Osteoblast (primary cell): ENCODE results near the gene SIK1. TPM values are rescaled to one million over a fixed set of nuclear protein-coding genes. Genes with fewer than 3 reads are reported as not detected.
"Not testable (repeated sequence)": the region's sequence is repeated elsewhere in the genome, so short reads cannot be mapped to it uniquely, and the experiment has no call there.

Experiments used
- DNase-seq: peaks from one replicate; pipeline ENCODE4 v3.0.0; 2011; ENCODE audit warnings: low spot score, mixed read lengths; ENCODE audit not compliant: insufficient read length; ENCODE audit errors: missing footprints
- H2AFZ ChIP-seq: 2 replicates; pipeline ENCODE4 v1.6.0; 2011; ENCODE audit warnings: mild to moderate bottlenecking, low read length
- H3K27ac ChIP-seq: 2 replicates; pipeline ENCODE4 v1.5.1; 2011; ENCODE audit warnings: mild to moderate bottlenecking, low read depth, low read length, moderate library complexity
- H3K27me3 ChIP-seq: 2 replicates; pipeline ENCODE4 v1.6.0; 2012; ENCODE audit warnings: mild to moderate bottlenecking, control low read depth, inconsistent platforms, low read length, moderate library complexity; ENCODE audit not compliant: insufficient read depth
- H3K36me3 ChIP-seq: 2 replicates; pipeline ENCODE4 v1.5.1; 2011; ENCODE audit warnings: mild to moderate bottlenecking, low read length, control low read depth, moderate library complexity; ENCODE audit not compliant: insufficient read depth
- H3K4me1 ChIP-seq: 2 replicates; pipeline ENCODE4 v1.5.1; 2011; ENCODE audit warnings: mild to moderate bottlenecking, low read length, control low read depth, moderate library complexity; ENCODE audit not compliant: insufficient read depth
- H3K4me2 ChIP-seq: 2 replicates; pipeline ENCODE4 v1.6.0; 2011; ENCODE audit warnings: mild to moderate bottlenecking, low read length; ENCODE audit not compliant: insufficient read depth
- H3K4me3 ChIP-seq: fragments of 200-600 bp; sonication (generic); 3 replicates; pipeline ENCODE4 v1.5.1; 2012; ENCODE audit warnings: mild to moderate bottlenecking, low read length, inconsistent platforms; ENCODE audit not compliant: insufficient read depth
- H3K79me2 ChIP-seq: 2 replicates; pipeline ENCODE4 v1.6.0; 2012; ENCODE audit warnings: mild to moderate bottlenecking, low read length, control low read depth, inconsistent platforms; ENCODE audit not compliant: insufficient read depth
- H3K9me3 ChIP-seq: 2 replicates; pipeline ENCODE4 v1.5.1; 2011; ENCODE audit warnings: low read depth, low read length, control low read depth
- H4K20me1 ChIP-seq: 2 replicates; pipeline ENCODE4 v1.6.0; 2012; ENCODE audit warnings: mild to moderate bottlenecking, low read length, control low read depth; ENCODE audit not compliant: insufficient read depth
- total RNA-seq: library from RNA; depleted of rRNA; stranded (reverse); fragments of >200 nt; gene quantifications from 2 replicates; pipeline ENCODE4 v1.2.3, GENCODE V29; 2012

SIK1 gene
- total RNA-seq, 1 donor, result 3.3 TPM

DNA sequence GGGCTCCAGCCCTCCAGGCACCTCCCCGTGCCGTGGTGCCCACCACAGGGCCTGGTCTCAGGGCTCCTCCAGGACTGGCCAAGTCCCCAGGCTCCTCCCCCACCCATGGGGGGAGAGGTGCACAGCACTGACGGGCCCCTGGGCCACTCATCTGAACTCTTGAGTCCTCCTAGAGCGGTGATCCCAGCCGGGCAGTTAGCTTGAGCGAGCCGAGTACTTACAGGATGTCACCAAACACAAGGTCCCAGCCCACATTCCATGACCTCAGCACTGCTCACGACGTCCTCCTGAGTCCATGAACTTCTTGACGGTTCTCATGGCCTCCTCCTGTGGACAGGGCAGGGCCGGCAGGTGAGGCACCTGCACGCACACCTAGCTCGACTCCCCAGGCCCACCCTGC, 33.5 kb upstream of the SIK1 start:
- not testable (repeated sequence) for H3K4me1 ChIP-seq, H4K20me1 ChIP-seq, H3K27ac ChIP-seq, H3K79me2 ChIP-seq, H3K4me3 ChIP-seq, H2AFZ ChIP-seq, H3K27me3 ChIP-seq, H3K9me3 ChIP-seq, H3K36me3 ChIP-seq, DNase-seq, H3K4me2 ChIP-seq

DNA sequence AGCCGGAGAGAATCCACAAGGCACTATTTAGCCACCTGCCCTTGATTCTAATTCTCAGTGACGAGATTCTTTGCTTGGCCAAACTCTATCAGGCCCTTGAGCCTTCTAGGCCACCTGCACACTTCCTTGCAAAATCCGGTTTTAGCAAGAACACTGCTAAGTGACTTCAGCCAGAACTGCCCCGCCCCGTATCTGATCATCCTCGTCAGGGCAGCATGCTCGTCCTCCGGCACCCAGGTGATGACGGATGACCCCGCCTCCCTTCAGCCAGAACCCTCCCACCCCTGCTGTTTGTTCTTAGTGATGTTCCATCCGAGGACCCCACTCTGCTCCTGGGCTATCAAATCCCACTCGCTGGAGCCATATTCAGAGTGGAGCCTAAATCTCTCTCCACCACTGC, 32.1 kb upstream of the SIK1 start:
- H3K4me3 ChIP-seq, H3K9me3 ChIP-seq: not testable (repeated sequence)

DNA sequence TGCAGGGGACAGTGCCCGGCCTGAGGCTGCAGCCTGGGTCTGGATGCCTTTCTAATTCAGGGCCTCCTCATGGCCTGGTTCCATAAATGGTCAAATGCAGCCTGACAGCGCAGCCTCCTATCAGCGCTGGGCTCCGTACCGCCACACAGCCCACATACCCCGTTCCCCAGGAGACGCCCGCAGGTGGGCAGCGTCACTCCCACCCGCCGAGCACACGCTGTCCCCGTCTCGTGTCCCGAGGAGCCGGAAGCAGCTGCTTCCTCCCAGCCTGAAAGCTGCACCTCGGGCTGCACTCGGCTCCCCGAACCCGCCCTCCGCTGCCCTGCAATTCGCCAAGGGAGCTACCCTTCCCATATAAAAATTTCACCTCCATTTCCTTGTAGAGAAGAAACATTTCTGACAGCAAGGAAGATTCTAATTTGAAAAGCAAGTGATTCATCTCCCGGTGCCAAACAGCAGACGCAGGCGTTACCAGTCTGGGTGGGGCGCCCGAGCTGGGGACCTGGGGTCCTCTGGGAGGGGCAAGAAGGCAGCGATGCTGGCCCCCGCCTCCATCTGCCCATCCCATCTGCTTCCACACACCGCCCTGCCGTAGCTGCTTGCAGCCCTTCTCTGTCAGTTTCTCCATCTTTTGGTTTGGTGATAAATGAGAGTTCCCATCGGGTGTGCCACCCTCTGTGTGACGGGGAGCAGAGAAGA, 29.8 kb upstream of the SIK1 start:
- H3K9me3 ChIP-seq, H4K20me1 ChIP-seq, H3K36me3 ChIP-seq, DNase-seq, H3K27me3 ChIP-seq, H2AFZ ChIP-seq, H3K79me2 ChIP-seq, H3K27ac ChIP-seq, H3K4me1 ChIP-seq, H3K4me3 ChIP-seq, H3K4me2 ChIP-seq: not testable (repeated sequence)

More for the DNA sequence above, 32.1 kb upstream of the SIK1 start:
- not testable (repeated sequence) for H3K36me3 ChIP-seq, H3K4me1 ChIP-seq, H3K27ac ChIP-seq, DNase-seq, H2AFZ ChIP-seq, H3K4me2 ChIP-seq, H3K27me3 ChIP-seq, H3K79me2 ChIP-seq, H4K20me1 ChIP-seq

DNA sequence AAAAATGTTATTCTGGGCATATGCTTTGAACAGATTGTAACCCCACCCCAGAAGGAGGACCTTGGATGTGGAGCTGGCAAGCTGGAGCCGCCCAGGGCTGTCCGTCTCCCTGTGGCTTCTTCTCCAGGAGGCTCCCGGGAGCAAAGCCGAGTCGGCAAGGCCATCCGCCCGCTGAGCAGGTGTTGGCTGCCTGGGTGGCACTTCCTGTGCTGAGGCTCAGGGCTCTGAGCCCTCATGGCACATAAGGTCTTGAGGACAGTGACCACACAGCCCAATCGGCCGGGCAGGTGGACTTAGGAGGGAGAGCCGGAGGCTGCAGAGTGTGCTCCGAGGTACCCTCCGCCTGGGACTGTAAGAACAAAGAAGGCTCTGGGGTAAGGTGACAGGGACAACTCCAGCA, 28.8 kb upstream of the SIK1 start:
- not testable (repeated sequence) for H3K4me2 ChIP-seq, H3K27ac ChIP-seq, H3K36me3 ChIP-seq, DNase-seq, H3K27me3 ChIP-seq, H3K4me1 ChIP-seq, H2AFZ ChIP-seq, H3K4me3 ChIP-seq, H3K9me3 ChIP-seq, H3K79me2 ChIP-seq, H4K20me1 ChIP-seq

DNA sequence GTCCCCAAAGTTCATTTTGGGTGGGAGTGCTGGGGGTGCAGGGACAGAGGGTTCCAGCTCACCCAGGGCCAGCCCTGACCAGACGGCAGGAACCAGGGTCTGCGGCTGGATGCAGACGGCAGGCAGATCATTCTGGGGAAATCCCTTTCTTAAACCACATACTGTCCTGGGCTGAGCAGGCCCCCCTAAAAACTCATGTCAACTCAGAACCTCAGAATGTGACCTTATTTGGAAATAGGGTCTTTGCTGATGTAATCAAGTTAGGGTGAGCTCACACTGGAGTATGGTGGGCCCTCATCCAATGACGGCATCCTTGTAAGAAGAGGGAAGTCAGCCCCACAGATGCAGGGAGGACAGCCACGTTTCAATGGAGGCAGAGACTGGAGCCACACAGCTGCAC, 27.2 kb upstream of the SIK1 start:
- H3K36me3 ChIP-seq, H3K79me2 ChIP-seq, H3K4me2 ChIP-seq, H3K4me1 ChIP-seq, H3K9me3 ChIP-seq, H3K4me3 ChIP-seq, DNase-seq, H2AFZ ChIP-seq, H3K27ac ChIP-seq, H4K20me1 ChIP-seq, H3K27me3 ChIP-seq: not testable (repeated sequence)

DNA sequence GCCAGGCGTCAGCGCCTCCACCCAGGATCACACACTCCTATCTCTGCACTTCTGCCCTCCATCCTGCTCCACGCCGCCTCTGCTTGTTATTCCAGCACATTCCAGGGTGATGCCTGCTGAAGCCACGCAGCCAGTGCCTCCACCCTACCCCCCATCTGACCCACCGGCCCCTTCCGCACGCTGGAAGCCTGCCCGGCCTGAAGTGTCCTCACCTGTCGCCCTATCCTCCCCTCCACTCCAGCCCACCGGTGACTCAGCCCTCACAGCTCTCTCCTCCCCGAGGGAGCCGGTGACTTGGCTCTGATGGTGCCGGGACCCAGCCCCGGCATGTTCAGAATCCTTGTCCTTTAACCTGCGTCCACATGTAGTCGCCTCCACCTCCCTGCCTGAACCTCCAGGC, 24.9 kb upstream of the SIK1 start:
- H3K36me3 ChIP-seq, H3K4me3 ChIP-seq, H3K4me1 ChIP-seq, H3K9me3 ChIP-seq, DNase-seq, H3K27ac ChIP-seq, H2AFZ ChIP-seq, H3K4me2 ChIP-seq, H3K27me3 ChIP-seq, H4K20me1 ChIP-seq, H3K79me2 ChIP-seq: not testable (repeated sequence)

DNA sequence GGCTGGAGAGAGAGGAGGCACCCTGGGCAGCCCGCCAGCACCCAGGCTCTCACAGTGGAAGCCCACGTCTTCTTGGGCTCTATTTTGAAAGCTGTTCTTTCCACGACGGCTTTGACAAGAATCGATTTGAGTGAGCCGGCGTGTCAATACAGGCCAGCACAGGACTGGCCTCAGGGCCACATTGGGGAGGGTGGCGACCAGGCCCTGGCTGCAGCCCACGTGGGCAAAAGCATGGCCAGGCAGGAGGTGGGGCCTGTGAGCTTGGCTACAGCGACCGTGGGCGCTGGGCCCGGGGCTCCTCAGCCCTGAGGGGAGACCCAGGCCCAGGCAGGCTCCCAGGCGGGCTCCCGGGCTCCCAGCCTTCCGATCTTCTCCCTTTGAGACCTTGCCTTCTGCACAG, 23.4 kb upstream of the SIK1 start:
- H3K9me3 ChIP-seq, DNase-seq, H3K4me3 ChIP-seq, H3K4me2 ChIP-seq, H3K79me2 ChIP-seq, H3K27ac ChIP-seq, H2AFZ ChIP-seq, H4K20me1 ChIP-seq, H3K4me1 ChIP-seq, H3K27me3 ChIP-seq, H3K36me3 ChIP-seq: not testable (repeated sequence)

DNA sequence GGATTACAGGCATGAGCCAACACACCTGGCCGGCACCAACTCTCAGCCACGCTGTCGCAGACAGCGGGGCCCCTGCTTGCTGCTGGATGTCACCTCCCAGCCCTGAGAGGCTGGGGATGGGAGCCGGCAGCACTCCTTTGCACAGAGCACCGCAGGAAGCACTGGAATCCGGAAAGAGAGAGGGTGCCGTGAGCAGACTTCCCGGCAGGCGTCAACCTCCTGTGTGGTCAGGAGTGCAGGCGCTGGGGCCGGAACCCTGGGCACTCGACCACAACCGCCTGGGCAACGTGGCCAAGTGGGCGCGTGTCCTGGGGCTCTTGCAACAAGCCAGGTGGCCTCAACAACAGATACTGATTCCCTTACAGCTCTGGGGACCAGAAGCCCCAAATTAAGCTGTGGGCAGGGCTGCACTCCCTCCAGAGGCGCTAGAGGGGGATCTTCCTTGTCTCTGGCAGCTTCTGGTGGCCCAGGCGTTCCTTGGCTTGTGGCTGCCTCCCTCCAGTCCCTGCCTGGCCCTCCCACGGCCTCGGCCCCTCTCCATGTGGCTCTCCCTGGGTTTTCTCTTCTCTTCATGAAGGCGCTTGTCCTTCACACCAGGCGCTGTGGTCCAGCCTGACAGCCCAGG, 20.5 kb upstream of the SIK1 start:
- H3K27ac ChIP-seq, DNase-seq, H3K4me3 ChIP-seq, H3K4me2 ChIP-seq, H4K20me1 ChIP-seq, H3K79me2 ChIP-seq, H3K27me3 ChIP-seq, H3K4me1 ChIP-seq, H3K9me3 ChIP-seq, H2AFZ ChIP-seq, H3K36me3 ChIP-seq: not testable (repeated sequence)

DNA sequence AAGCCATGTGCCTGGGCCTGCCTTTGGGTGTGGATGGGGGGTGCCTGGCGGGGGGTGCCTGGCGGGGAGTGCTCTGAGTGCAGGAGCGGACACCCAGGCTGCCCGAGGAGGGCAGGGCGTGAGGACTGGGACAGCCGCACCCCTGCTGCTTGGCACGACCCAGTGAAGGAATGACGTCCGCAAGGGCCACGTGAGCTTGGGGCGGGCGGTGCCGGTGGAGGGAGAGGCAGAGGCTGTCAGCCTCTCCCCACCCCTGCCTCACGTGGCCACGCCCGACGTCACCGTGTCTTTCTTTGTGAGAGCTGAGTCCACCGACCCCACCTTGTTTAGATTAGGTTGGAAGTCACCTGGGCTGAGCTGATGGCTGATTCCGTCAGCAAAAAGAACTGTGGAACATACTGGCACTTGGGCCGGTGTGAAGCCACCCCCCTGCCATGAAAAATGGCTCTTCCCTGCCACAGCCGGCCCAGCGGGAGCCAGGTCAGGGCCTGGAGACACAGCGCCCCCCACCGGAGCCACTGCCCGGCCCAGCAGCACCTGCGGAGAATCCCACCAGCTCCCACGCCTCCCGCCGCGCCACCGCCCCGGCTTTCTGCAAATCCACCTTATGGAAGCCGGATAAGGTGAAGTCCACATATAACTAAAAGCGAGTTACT, 19.5 kb upstream of the SIK1 start:
- H3K4me1 ChIP-seq, H3K36me3 ChIP-seq, H3K27me3 ChIP-seq, H3K4me2 ChIP-seq, DNase-seq, H4K20me1 ChIP-seq, H3K27ac ChIP-seq, H2AFZ ChIP-seq, H3K9me3 ChIP-seq, H3K79me2 ChIP-seq, H3K4me3 ChIP-seq: not testable (repeated sequence)
